Activated naive CD4-positive, alpha-beta T cell treated with anti-CD3 and anti-CD28 coated beads for 36 hours (primary cell): ENCODE data around the gene PARVB. TPM values are rescaled to one million over a fixed set of nuclear protein-coding genes. Genes with fewer than 3 reads are reported as not detected.

Experiments
- CTCF ChIA-PET: fragments of 350-600 bp; sonication (Branson Sonifier 250); formaldehyde crosslinking; loops from one replicate; lab custom pipeline; 2021; ENCODE audit warnings: antibody characterized with exemption; lab: Charles Lee
- DNase-seq: peaks from one replicate; pipeline ENCODE4 v3.0.0-alpha.2; 2020
- H3K27ac Mint-ChIP-seq: one replicate; pipeline ENCODE4 v1.8.0; 2021; ENCODE audit warnings: mild to moderate bottlenecking, mixed read lengths
- H3K27me3 Mint-ChIP-seq: one replicate; pipeline ENCODE4 v1.8.0; 2021; ENCODE audit warnings: low read depth, mixed read lengths
- H3K36me3 Mint-ChIP-seq: one replicate; pipeline ENCODE4 v1.8.0; 2021; ENCODE audit warnings: low read depth, mixed read lengths
- H3K4me1 Mint-ChIP-seq: one replicate; pipeline ENCODE4 v1.8.0; 2021; ENCODE audit warnings: low read depth, mixed read lengths
- H3K4me3 Mint-ChIP-seq: one replicate; pipeline ENCODE4 v1.8.0; 2021; ENCODE audit warnings: mild to moderate bottlenecking, moderate library complexity, mixed read lengths
- H3K9me3 Mint-ChIP-seq: one replicate; pipeline ENCODE4 v1.8.0; 2021; ENCODE audit warnings: mixed read lengths
- intact Hi-C: fragments of 100-400 bp; cut with micrococcal nuclease; formaldehyde crosslinking; loops from one replicate; pipeline ENCODE4 v1.15.1; 2023
- total RNA-seq, 2 experiments: library from RNA; stranded (reverse); gene quantifications; one replicate each; pipeline ENCODE4 v1.2.3, GENCODE V29; 2021

Gene PARVB
- total RNA-seq, 2 experiments from 2014 or later = 37.2 to 37.6 TPM

GRCh38 chr22:44143105-44143474 is 119.0 kb downstream of the PARVB start:
- Mint-ChIP-seq H3K9me3 (peaks cover under 1% of the 10 kb centered on the region), H3K4me1 (no peaks in the 10 kb centered on the region), H3K36me3 (peaks cover 5% of the 10 kb centered on the region), H3K27ac (no peak overlapping the region), H3K4me3 (no peak overlapping the region), H3K27me3 (no peaks in the 10 kb centered on the region)
- intact Hi-C loops = no loop called here
- CTCF ChIA-PET = no interaction called here
- no peak for DNase-seq

DNA sequence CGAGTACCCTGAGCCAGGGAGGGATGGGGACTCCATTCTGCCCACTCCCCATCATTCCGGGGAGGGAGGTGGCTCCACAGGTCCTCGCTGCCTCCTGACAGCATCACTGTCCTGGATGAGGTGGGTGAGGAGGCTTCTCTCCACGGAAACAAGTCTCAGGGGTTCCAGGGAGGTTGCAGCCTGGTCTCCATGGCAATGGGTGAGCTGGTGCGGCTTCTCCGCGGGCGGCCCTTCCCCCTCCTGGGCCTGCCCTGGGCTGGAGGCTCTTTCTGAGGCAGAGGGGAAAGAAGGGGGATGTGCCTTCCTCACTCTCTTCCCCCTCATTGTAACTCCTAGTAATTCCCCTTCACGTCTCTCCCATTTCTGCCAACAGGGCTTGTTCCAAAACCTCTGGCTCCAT is 119.5 kb downstream of the PARVB start:
- H3K36me3 Mint-ChIP-seq = peaks cover 2% of the 10 kb centered on the region
- no peak overlapping the region for H3K27ac Mint-ChIP-seq
- no peaks in the 10 kb centered on the region for H3K9me3 Mint-ChIP-seq
- intact Hi-C loops = no loop called here
- no peak for DNase-seq
- no peaks in the 10 kb centered on the region for H3K27me3 Mint-ChIP-seq
- CTCF ChIA-PET = no interaction called here
- H3K4me1 Mint-ChIP-seq = no peaks in the 10 kb centered on the region
- H3K4me3 Mint-ChIP-seq = no peak overlapping the region

GRCh38 chr22:44144046-44144569 is 120.0 kb downstream of the PARVB start:
- Mint-ChIP-seq H3K4me1 (no peaks in the 10 kb centered on the region), H3K36me3 (peaks cover 2% of the 10 kb centered on the region), H3K9me3 (no peaks in the 10 kb centered on the region), H3K27me3 (no peaks in the 10 kb centered on the region), H3K4me3 (no peak overlapping the region), H3K27ac (no peak overlapping the region)
- CTCF ChIA-PET = no interaction called here
- DNase-seq = no peak
- intact Hi-C loops = no loop called here

- Mint-ChIP-seq H3K4me3 (no peak overlapping the region), H3K9me3 (no peaks in the 10 kb centered on the region), H3K36me3 (no peaks in the 10 kb centered on the region), H3K27me3 (peaks cover 2% of the 10 kb centered on the region), H3K27ac (no peak overlapping the region), H3K4me1 (no peaks in the 10 kb centered on the region)
- intact Hi-C loops = no loop called here
- CTCF ChIA-PET = no interaction called here
- no peak for DNase-seq
Measured at GRCh38 chr22:44145544-44145943, 121.4 kb downstream of the PARVB start.

GRCh38 chr22:44146088-44146861 is 122.2 kb downstream of the PARVB start:
- Mint-ChIP-seq H3K4me1 (no peaks in the 10 kb centered on the region), H3K9me3 (no peaks in the 10 kb centered on the region), H3K4me3 (no peak overlapping the region), H3K27me3 (peaks cover 2% of the 10 kb centered on the region), H3K27ac (no peak overlapping the region), H3K36me3 (no peaks in the 10 kb centered on the region)
- DNase-seq = no peak
- intact Hi-C loops = no loop called here
- CTCF ChIA-PET = no interaction called here

DNA sequence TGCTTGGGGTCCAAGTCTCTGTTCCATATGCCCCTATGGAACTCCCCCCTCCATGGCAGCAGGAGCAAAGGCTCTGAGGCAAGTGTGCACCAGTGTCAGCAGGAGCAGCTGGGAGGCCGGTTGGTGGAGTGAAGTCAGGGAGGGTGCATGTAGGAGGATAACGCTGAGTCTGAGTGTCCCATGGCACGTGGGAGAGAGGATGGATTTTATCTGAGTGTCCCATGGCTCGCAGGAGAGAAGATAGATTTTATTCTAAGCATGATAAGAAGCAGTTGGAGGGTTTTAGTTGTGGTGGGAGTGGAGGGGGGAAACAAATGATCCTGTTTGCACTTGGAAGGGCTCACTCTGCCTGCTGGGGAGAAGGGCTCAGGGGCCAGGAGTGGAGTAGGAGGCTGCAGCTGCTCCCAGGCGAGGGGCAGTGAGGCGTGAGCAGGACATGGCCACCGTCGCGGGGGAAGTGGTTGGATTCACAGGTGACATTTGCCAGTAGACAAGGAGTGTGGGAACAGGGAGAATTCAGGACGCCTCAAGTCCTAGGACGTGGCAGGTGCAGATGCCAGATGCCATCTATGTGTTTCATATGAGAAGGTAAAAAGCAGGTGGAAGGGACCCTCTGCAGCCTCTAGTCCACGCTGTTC is 123.0 kb downstream of the PARVB start:
- Mint-ChIP-seq H3K36me3 (no peaks in the 10 kb centered on the region), H3K4me3 (no peak overlapping the region), H3K27ac (no peak overlapping the region), H3K27me3 (peaks cover 2% of the 10 kb centered on the region), H3K9me3 (no peaks in the 10 kb centered on the region), H3K4me1 (no peaks in the 10 kb centered on the region)
- no peak for DNase-seq
- CTCF ChIA-PET = no interaction called here
- intact Hi-C loops = no loop called here

DNA sequence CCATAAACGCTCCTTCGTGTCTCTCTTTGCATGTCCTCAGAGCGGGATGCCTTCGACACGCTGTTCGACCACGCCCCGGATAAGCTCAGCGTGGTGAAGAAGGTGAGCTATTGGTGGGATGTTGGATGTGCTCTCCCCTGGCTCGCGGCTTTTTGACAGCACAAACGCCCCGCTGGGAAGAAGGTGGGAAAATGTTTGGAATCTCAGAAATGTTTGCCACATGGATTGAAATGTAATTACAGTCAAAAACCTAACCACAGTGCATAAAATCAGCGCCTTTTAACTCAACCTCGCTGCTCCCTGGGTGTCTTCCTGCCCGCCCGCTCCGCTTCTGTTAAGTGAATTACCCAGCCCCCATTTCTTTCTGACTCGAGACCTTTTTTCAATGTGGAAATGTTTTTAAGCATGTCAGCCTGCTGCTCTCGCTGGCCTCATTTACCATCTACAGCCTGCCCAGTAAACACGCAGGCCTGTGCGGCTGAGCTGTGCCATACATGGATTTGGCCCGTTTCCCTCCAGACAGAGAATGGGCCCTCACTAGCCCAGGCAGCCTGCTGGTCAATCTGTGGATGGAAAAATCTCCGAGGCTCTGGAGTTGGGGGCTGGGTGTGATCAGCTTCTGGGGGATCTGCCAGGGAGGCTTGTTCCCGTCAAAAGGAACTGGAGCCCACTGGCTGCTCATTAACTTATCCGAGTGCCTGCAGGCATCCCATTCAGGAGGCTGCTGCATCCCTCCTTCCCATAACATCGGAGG is 123.9 kb downstream of the PARVB start:
- no peak for DNase-seq
- CTCF ChIA-PET = no interaction called here
- Mint-ChIP-seq H3K9me3 (no peaks in the 10 kb centered on the region), H3K36me3 (no peaks in the 10 kb centered on the region), H3K27ac (no peak overlapping the region), H3K4me1 (no peaks in the 10 kb centered on the region), H3K4me3 (no peak overlapping the region), H3K27me3 (peaks cover 2% of the 10 kb centered on the region)
- intact Hi-C loops = no loop called here

GRCh38 chr22:44151676-44152075 is 127.6 kb downstream of the PARVB start:
- intact Hi-C loops = no loop called here
- no peak for DNase-seq
- CTCF ChIA-PET = no interaction called here
- Mint-ChIP-seq H3K4me1 (no peaks in the 10 kb centered on the region), H3K9me3 (no peaks in the 10 kb centered on the region), H3K27ac (no peak overlapping the region), H3K36me3 (no peaks in the 10 kb centered on the region), H3K4me3 (no peak overlapping the region), H3K27me3 (peaks cover 2% of the 10 kb centered on the region)

DNA sequence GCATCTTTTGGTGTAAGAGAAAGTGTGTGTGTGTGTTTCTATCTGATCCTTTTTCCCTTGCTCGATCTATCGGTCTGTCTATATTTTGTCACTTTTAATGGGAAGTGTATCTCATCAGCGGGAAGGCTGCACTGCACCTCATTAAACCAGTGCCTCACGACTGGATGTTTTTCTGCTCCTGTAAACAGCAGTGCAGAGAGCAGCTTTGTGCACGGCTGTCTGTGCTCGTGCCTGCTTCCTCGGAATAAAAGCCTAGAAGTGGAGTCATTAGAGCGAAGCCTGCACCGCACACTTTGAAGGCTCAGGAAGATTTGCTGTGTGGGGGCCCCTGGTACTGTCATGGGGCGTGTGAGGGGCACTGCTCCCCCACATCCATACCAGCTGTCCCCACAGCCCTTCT is 129.6 kb downstream of the PARVB start:
- Mint-ChIP-seq H3K9me3 (no peaks in the 10 kb centered on the region), H3K4me1 (no peaks in the 10 kb centered on the region), H3K36me3 (no peaks in the 10 kb centered on the region), H3K27me3 (peaks cover 2% of the 10 kb centered on the region), H3K27ac (no peak overlapping the region), H3K4me3 (no peak overlapping the region)
- CTCF ChIA-PET = no interaction called here
- intact Hi-C loops = no loop called here
- DNase-seq = no peak

DNA sequence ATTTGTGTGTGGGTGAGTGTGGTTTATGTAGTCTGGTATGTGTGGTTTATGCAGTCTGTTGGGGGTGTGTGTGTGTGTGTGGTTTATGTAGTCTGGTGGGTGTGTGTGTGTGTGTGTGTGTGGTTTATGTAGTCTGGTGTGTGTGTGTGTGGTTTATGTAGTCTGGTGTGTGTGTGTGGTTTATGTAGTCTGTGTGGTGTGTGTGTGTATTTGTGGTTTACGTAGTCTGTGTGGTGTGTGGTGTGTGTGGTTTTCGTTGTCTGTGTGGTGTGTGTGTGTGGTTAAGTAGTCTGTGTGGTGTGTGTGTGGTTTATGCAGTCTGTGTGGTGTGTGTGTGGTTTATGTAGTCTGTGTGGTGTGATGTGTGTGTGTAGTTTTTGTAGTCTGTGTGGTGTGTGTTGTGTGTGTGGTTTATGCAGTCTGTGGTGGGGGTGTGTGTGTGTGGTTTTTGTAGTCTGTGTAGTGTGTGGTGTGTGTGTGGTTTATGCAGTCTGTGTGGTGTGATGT is 130.4 kb downstream of the PARVB start:
- Mint-ChIP-seq H3K9me3 (no peaks in the 10 kb centered on the region), H3K27me3 (peaks cover 2% of the 10 kb centered on the region), H3K27ac (no peak overlapping the region), H3K4me1 (no peaks in the 10 kb centered on the region), H3K4me3 (no peak overlapping the region), H3K36me3 (no peaks in the 10 kb centered on the region)
- CTCF ChIA-PET = interaction anchor here (1.6 kb wide), 1 partner anchor 161 kb away, joined by 4 read pairs; no protein-coding TSS in a partner anchor
- no peak for DNase-seq
- intact Hi-C loops = no loop called here

GRCh38 chr22:44155115-44155514 is 131.0 kb downstream of the PARVB start:
- Mint-ChIP-seq H3K4me3 (no peak overlapping the region), H3K4me1 (no peaks in the 10 kb centered on the region), H3K27ac (no peak overlapping the region), H3K9me3 (no peaks in the 10 kb centered on the region), H3K36me3 (no peaks in the 10 kb centered on the region), H3K27me3 (no peaks in the 10 kb centered on the region)
- intact Hi-C loops = no loop called here
- DNase-seq = no peak
- CTCF ChIA-PET = interaction anchor here (1.6 kb wide), 1 partner anchor 162 kb away, joined by 4 read pairs; no protein-coding TSS in a partner anchor

- Mint-ChIP-seq H3K36me3 (no peaks in the 10 kb centered on the region), H3K27ac (no peak overlapping the region), H3K4me1 (no peaks in the 10 kb centered on the region), H3K4me3 (no peak overlapping the region), H3K9me3 (no peaks in the 10 kb centered on the region), H3K27me3 (no peaks in the 10 kb centered on the region)
- CTCF ChIA-PET = no interaction called here
- intact Hi-C loops = no loop called here
- DNase-seq = no peak
Measured at GRCh38 chr22:44157916-44158618, 134.0 kb downstream of the PARVB start.
